GM19239 (cell line): ENCODE data around the gene FMO1.
"Not testable (repeated sequence)": the region's sequence is repeated elsewhere in the genome, so short reads cannot be mapped to it uniquely, and the experiment has no call there.

Experiments
- DNase-seq: peaks from one replicate; pipeline ENCODE4 v3.0.0; 2011; ENCODE audit warnings: low spot score; ENCODE audit not compliant: insufficient read length
- FAIRE-seq: peaks from 2 replicates; lab custom pipeline; 2011; peaks lifted over from hg19 to GRCh38; lab: Jason Lieb, UNC

FMO1 gene

GRCh38 chr1:171248302-171248701 is at the start of gene FMO1:
Gene FMO1 (plus strand): TSS chr1:171248494. CDS start chr1:171258088, 9,594 bp downstream.
- FAIRE-seq (no peak), DNase-seq (no peak)

- DNase-seq (no peak), FAIRE-seq (no peak)
These were observed 44.0 kb upstream of the FMO1 start for GRCh38 chr1:171204296-171204695.

- FAIRE-seq: no peak
- DNase-seq: no peak
These were observed 41.9 kb upstream of the FMO1 start for GRCh38 chr1:171206204-171206977.

GRCh38 chr1:171206978-171207355 is 41.3 kb upstream of the FMO1 start:
- DNase-seq (no peak), FAIRE-seq (no peak)

GRCh38 chr1:171207377-171207776 is 40.9 kb upstream of the FMO1 start:
- DNase-seq (no peak), FAIRE-seq (no peak)

- no peak for DNase-seq
- FAIRE-seq: no peak
These were observed 37.9 kb upstream of the FMO1 start for GRCh38 chr1:171210355-171210754.

GRCh38 chr1:171212607-171213351 is 35.5 kb upstream of the FMO1 start:
- FAIRE-seq (no peak), DNase-seq (no peak)

- DNase-seq: no peak
- FAIRE-seq: no peak
These were observed 34.5 kb upstream of the FMO1 start for GRCh38 chr1:171213559-171214454.

GRCh38 chr1:171217658-171218443 is 30.4 kb upstream of the FMO1 start:
- DNase-seq (no peak), FAIRE-seq (no peak)

GRCh38 chr1:171218661-171219060 is 29.6 kb upstream of the FMO1 start:
- DNase-seq (no peak), FAIRE-seq (no peak)

GRCh38 chr1:171219346-171220080 is 28.8 kb upstream of the FMO1 start:
- FAIRE-seq (no peak), DNase-seq (no peak)

- no peak for FAIRE-seq
These were observed 28.2 kb upstream of the FMO1 start for GRCh38 chr1:171220081-171220420.

GRCh38 chr1:171220581-171221054 is 27.7 kb upstream of the FMO1 start:
- no peak for DNase-seq
- FAIRE-seq: no peak

More at GRCh38 chr1:171220081-171220420, 28.2 kb upstream of the FMO1 start:
- no peak for DNase-seq

GRCh38 chr1:171221665-171222591 is 26.4 kb upstream of the FMO1 start:
- FAIRE-seq: no peak
- DNase-seq: no peak

- no peak for FAIRE-seq
- no peak for DNase-seq
These were observed 25.4 kb upstream of the FMO1 start for GRCh38 chr1:171222936-171223335.

- not testable (repeated sequence) for FAIRE-seq, DNase-seq
These were observed 24.0 kb upstream of the FMO1 start for GRCh38 chr1:171224257-171224656.

GRCh38 chr1:171226747-171227370 is 21.4 kb upstream of the FMO1 start:
- FAIRE-seq: peak; percentile 85
- DNase-seq: peak; percentile 29

- FAIRE-seq: no peak
- no peak for DNase-seq
These were observed 17.0 kb upstream of the FMO1 start for GRCh38 chr1:171231326-171231725.
